A549 (cell line): Measurements from ENCODE around the gene RPL5.

Experiments used
- CHD2 ChIP-seq: fragments of 150-350 bp; IDR thresholded peaks from 2 replicates; pipeline ENCODE4 v1.6.1; 2014; ENCODE audit warnings: low read length; ENCODE audit not compliant: partially characterized antibody
- EP300 ChIP-seq, 2 experiments: fragments of >200 bp; sonication (Bioruptor Twin); formaldehyde crosslinking; IDR thresholded peaks; 2 replicates in 1 of 2; 3 replicates in 1 of 2; pipeline ENCODE4 v1.6.1; 2016 to 2017
- HDAC2 ChIP-seq: fragments of 200-600 bp; sonication (generic); IDR thresholded peaks from 2 replicates; pipeline ENCODE4 v1.6.1; 2016
- JUN ChIP-seq, 2 experiments: fragments of >200 bp; sonication (Bioruptor Twin); formaldehyde crosslinking; IDR thresholded peaks; 2 replicates in 1 of 2; 3 replicates in 1 of 2; pipeline ENCODE4 v1.6.1; 2016 to 2017
- POLR2A ChIP-seq: IDR thresholded peaks from 2 replicates; pipeline ENCODE4 v1.6.1; 2012; ENCODE audit warnings: mild to moderate bottlenecking, low read length
- RAD21 ChIP-seq, 2 experiments: fragments of >200 bp in 1 of 2; sonication (Bioruptor Twin) in 1 of 2; formaldehyde crosslinking in 1 of 2; IDR thresholded peaks in 1 of 2; conservative IDR thresholded peaks in 1 of 2; 2 replicates in 1 of 2; 3 replicates in 1 of 2; pipeline ENCODE4 v1.6.1; 2012 to 2018; ENCODE audit warnings: inconsistent platforms in 1 of 2
- RFX5 ChIP-seq: fragments of 450-650 bp; IDR thresholded peaks from 2 replicates; pipeline ENCODE4 v1.7.1; 2014; ENCODE audit warnings: antibody characterized with exemption, mild to moderate bottlenecking, moderate library complexity
- SMC3 ChIP-seq: fragments of >200 bp; sonication (Bioruptor Twin); formaldehyde crosslinking; IDR thresholded peaks from 3 replicates; pipeline ENCODE4 v1.6.1; 2018; ENCODE audit warnings: inconsistent platforms
- TF ChIP-seq, protein P1 (sequence below): fragments of >200 bp; sonication (Bioruptor Twin); formaldehyde crosslinking; IDR thresholded peaks from 3 replicates; pipeline ENCODE4 v1.5.1; 2016
- TF ChIP-seq, protein P2 (sequence below): fragments of 250-450 bp; sonication (Bioruptor Pico); IDR thresholded peaks from 2 replicates; pipeline ENCODE4 v1.5.0; 2021; ENCODE audit warnings: mild to moderate bottlenecking, moderate library complexity, borderline replicate concordance

DNA sequence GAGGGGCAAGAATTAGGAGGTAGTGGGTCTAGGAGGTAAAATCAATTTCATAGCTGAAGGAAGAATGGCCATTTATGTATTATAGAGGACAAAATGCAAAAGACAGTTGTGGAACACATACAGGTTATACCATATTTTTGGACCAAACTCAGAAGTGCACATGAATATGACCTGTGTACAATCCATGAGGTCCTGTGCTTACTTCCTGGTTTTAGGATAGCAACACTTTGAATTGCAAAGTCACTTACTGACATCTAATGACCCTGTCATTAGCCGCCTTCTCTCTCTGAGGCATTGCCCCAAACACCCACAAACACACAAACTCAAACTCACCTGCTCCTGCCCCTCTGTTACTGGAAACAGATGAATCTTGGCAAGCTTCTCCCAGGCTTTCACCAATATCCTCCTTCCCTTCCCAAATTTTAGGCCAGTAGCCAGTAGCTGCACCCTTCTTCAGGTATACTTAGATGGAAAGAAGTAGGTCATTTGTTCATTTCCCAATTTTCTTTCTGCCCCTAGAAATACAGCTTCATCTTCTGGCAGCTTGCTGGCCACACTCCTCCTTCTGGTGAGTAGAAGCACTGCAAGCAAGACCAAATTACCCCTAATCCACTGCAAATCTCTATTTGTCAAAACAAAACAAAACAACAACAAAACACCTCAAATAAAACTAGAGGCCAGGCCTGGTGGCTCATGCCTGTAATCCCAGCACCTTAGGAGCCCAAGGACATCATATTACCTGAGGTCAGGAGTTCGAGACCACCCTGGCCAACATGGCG is 13.7 kb upstream of the RPL5 start:
- TF ChIP-seq, protein P1, sequence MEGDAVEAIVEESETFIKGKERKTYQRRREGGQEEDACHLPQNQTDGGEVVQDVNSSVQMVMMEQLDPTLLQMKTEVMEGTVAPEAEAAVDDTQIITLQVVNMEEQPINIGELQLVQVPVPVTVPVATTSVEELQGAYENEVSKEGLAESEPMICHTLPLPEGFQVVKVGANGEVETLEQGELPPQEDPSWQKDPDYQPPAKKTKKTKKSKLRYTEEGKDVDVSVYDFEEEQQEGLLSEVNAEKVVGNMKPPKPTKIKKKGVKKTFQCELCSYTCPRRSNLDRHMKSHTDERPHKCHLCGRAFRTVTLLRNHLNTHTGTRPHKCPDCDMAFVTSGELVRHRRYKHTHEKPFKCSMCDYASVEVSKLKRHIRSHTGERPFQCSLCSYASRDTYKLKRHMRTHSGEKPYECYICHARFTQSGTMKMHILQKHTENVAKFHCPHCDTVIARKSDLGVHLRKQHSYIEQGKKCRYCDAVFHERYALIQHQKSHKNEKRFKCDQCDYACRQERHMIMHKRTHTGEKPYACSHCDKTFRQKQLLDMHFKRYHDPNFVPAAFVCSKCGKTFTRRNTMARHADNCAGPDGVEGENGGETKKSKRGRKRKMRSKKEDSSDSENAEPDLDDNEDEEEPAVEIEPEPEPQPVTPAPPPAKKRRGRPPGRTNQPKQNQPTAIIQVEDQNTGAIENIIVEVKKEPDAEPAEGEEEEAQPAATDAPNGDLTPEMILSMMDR = peak; percentile 29; the same call in 2 of the 3 replicates
- TF ChIP-seq POLR2A (no peak), SMC3 (peak; percentile 51), RFX5 (no peak), EP300 (IDR thresholded peaks at IDR 0.05) (no peak), RAD21 (conservative IDR thresholded peaks at IDR 0.05 in 1 of 2, IDR thresholded peaks at IDR 0.05 in 1 of 2) (peak; percentile 22 to 44; a peak in 3 of 5 replicates), JUN (IDR thresholded peaks at IDR 0.05) (no peak), CHD2 (no peak), HDAC2 (no peak)
- TF ChIP-seq, protein P2, sequence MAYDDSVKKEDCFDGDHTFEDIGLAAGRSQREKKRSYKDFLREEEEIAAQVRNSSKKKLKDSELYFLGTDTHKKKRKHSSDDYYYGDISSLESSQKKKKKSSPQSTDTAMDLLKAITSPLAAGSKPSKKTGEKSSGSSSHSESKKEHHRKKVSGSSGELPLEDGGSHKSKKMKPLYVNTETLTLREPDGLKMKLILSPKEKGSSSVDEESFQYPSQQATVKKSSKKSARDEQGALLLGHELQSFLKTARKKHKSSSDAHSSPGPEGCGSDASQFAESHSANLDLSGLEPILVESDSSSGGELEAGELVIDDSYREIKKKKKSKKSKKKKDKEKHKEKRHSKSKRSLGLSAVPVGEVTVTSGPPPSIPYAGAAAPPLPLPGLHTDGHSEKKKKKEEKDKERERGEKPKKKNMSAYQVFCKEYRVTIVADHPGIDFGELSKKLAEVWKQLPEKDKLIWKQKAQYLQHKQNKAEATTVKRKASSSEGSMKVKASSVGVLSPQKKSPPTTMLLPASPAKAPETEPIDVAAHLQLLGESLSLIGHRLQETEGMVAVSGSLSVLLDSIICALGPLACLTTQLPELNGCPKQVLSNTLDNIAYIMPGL = no peak
